Duodenal mucosa (tissue), 2 donors: ENCODE results near the gene MGAT4A.

Source experiments
- H3K27ac ChIP-seq: one replicate; pipeline ENCODE4 v1.7.0; 2013; ENCODE audit warnings: low read depth, low read length
- H3K27me3 ChIP-seq, 2 donors: one replicate each; pipeline ENCODE4 v1.7.0; 2013; ENCODE audit warnings: low read length in 2 of 2, control low read depth in 1 of 2; ENCODE audit not compliant: insufficient read depth in 2 of 2, control insufficient read depth in 1 of 2
- H3K36me3 ChIP-seq, 2 donors: one replicate each; pipeline ENCODE4 v1.7.0; 2013; ENCODE audit warnings: low read length in 2 of 2, control low read depth in 1 of 2; ENCODE audit not compliant: insufficient read depth in 2 of 2, control insufficient read depth in 1 of 2
- H3K4me1 ChIP-seq, 2 donors: one replicate each; pipeline ENCODE4 v1.7.0; 2013; ENCODE audit warnings: low read length in 2 of 2, control low read depth in 1 of 2; ENCODE audit not compliant: insufficient read depth in 2 of 2, control insufficient read depth in 1 of 2
- H3K4me3 ChIP-seq, 2 donors: one replicate each; pipeline ENCODE4 v1.7.0; 2013; ENCODE audit warnings: low read length in 2 of 2, low read depth in 1 of 2
- H3K9ac ChIP-seq, 2 donors: one replicate each; pipeline ENCODE4 v1.7.0; 2013; ENCODE audit warnings: low read length in 2 of 2, low read depth in 1 of 2
- H3K9me3 ChIP-seq, 2 donors: one replicate each; pipeline ENCODE4 v1.7.0; 2013; ENCODE audit warnings: low read length in 2 of 2, control low read depth in 1 of 2; ENCODE audit not compliant: control insufficient read depth in 1 of 2

MGAT4A gene

GRCh38 chr2:98583276-98583675 is 147.7 kb downstream of the MGAT4A start:
- H3K9me3 ChIP-seq, result no peaks in the 10 kb centered on the region
- H3K36me3 ChIP-seq, result peaks cover 8 to 38% of the 10 kb centered on the region in 2 donors
- no peak overlapping the region for H3K27ac ChIP-seq
- H3K9ac ChIP-seq, result no peak overlapping the region
- H3K4me3 ChIP-seq, result no peak overlapping the region
- no peaks in the 10 kb centered on the region for H3K27me3 ChIP-seq
- peaks cover 8 to 12% of the 10 kb centered on the region in 2 donors for H3K4me1 ChIP-seq

GRCh38 chr2:98582523-98582922 is 148.4 kb downstream of the MGAT4A start:
- Histone ChIP-seq H3K27me3 (no peaks in the 10 kb centered on the region), H3K27ac (no peak overlapping the region), H3K4me1 (peaks cover 8 to 12% of the 10 kb centered on the region in 2 donors), H3K4me3 (no peak overlapping the region), H3K9me3 (no peaks in the 10 kb centered on the region), H3K36me3 (peaks cover 11 to 45% of the 10 kb centered on the region in 2 donors), H3K9ac (no peak overlapping the region)

- Histone ChIP-seq H3K27ac (no peak overlapping the region), H3K27me3 (no peaks in the 10 kb centered on the region)
Measured at GRCh38 chr2:98580656-98581284, 150.2 kb downstream of the MGAT4A start.

GRCh38 chr2:98579926-98580325 is 151.0 kb downstream of the MGAT4A start:
- H3K27ac ChIP-seq, result no peak overlapping the region
- peaks cover 8 to 12% of the 10 kb centered on the region in 2 donors for H3K4me1 ChIP-seq
- H3K4me3 ChIP-seq, result no peak overlapping the region
- H3K27me3 ChIP-seq, result no peaks in the 10 kb centered on the region
- H3K9me3 ChIP-seq, result no peaks in the 10 kb centered on the region
- H3K9ac ChIP-seq, result no peak overlapping the region
- peaks cover 15 to 64% of the 10 kb centered on the region in 2 donors for H3K36me3 ChIP-seq

More at GRCh38 chr2:98580656-98581284, 150.2 kb downstream of the MGAT4A start:
- Histone ChIP-seq H3K4me1 (peaks cover 8 to 12% of the 10 kb centered on the region in 2 donors), H3K9ac (no peak overlapping the region), H3K36me3 (peaks cover 15 to 55% of the 10 kb centered on the region in 2 donors), H3K9me3 (no peaks in the 10 kb centered on the region), H3K4me3 (no peak overlapping the region)

GRCh38 chr2:98578231-98578630 is 152.7 kb downstream of the MGAT4A start:
- Histone ChIP-seq H3K9ac (no peak overlapping the region), H3K9me3 (no peaks in the 10 kb centered on the region), H3K27me3 (no peaks in the 10 kb centered on the region), H3K4me1 (no peaks in the 10 kb centered on the region), H3K36me3 (peaks cover 12 to 67% of the 10 kb centered on the region in 2 donors), H3K27ac (no peak overlapping the region), H3K4me3 (no peak overlapping the region)

GRCh38 chr2:98577313-98577712 is 153.6 kb downstream of the MGAT4A start:
- no peak overlapping the region for H3K4me3 ChIP-seq
- H3K36me3 ChIP-seq, result peaks cover 12 to 69% of the 10 kb centered on the region in 2 donors
- H3K9me3 ChIP-seq, result no peaks in the 10 kb centered on the region
- no peak overlapping the region for H3K27ac ChIP-seq
- no peaks in the 10 kb centered on the region for H3K4me1 ChIP-seq
- no peaks in the 10 kb centered on the region for H3K27me3 ChIP-seq
- no peak overlapping the region for H3K9ac ChIP-seq

GRCh38 chr2:98576666-98577312 is 154.1 kb downstream of the MGAT4A start:
- H3K9ac ChIP-seq, result no peak overlapping the region
- no peaks in the 10 kb centered on the region for H3K4me1 ChIP-seq
- H3K36me3 ChIP-seq, result peaks cover 12 to 67% of the 10 kb centered on the region in 2 donors
- no peak overlapping the region for H3K4me3 ChIP-seq
- H3K27ac ChIP-seq, result no peak overlapping the region
- H3K9me3 ChIP-seq, result no peaks in the 10 kb centered on the region
- H3K27me3 ChIP-seq, result no peaks in the 10 kb centered on the region

GRCh38 chr2:98573426-98573825 is 157.5 kb downstream of the MGAT4A start:
- Histone ChIP-seq H3K4me1 (no peaks in the 10 kb centered on the region), H3K27me3 (no peaks in the 10 kb centered on the region), H3K36me3 (peaks cover 28 to 88% of the 10 kb centered on the region in 2 donors), H3K9me3 (no peaks in the 10 kb centered on the region), H3K9ac (no peak overlapping the region), H3K4me3 (no peak overlapping the region), H3K27ac (no peak overlapping the region)

- H3K9me3 ChIP-seq, result no peaks in the 10 kb centered on the region
- no peak overlapping the region for H3K4me3 ChIP-seq
- H3K4me1 ChIP-seq, result no peaks in the 10 kb centered on the region
- no peak overlapping the region for H3K27ac ChIP-seq
- H3K27me3 ChIP-seq, result no peaks in the 10 kb centered on the region
- peaks cover 28 to 88% of the 10 kb centered on the region in 2 donors for H3K36me3 ChIP-seq
- H3K9ac ChIP-seq, result no peak overlapping the region
Measured at GRCh38 chr2:98572676-98573075, 158.3 kb downstream of the MGAT4A start.

GRCh38 chr2:98572211-98572610 is 158.7 kb downstream of the MGAT4A start:
- H3K36me3 ChIP-seq, result peaks cover 27 to 85% of the 10 kb centered on the region in 2 donors
- no peaks in the 10 kb centered on the region for H3K4me1 ChIP-seq
- H3K4me3 ChIP-seq, result no peak overlapping the region
- no peak overlapping the region for H3K27ac ChIP-seq
- no peaks in the 10 kb centered on the region for H3K9me3 ChIP-seq
- no peak overlapping the region for H3K9ac ChIP-seq
- H3K27me3 ChIP-seq, result no peaks in the 10 kb centered on the region
